Activated T-cell treated with anti-CD3 and anti-CD28 coated beads, Interleukin-2, amount 50 U/mL, for 24 hours (primary cell): ENCODE results near the gene MED12.

Experiments used
- DNase-seq: peaks from one replicate; pipeline ENCODE4 v3.0.0-alpha.2; 2020
- H3K27ac Mint-ChIP-seq: 2 replicates; pipeline ENCODE4 v1.8.0; 2020; ENCODE audit warnings: mild to moderate bottlenecking, mixed read lengths
- H3K27me3 Mint-ChIP-seq: 2 replicates; pipeline ENCODE4 v1.8.0; 2020; ENCODE audit warnings: mixed read lengths
- H3K36me3 Mint-ChIP-seq: 2 replicates; pipeline ENCODE4 v1.8.0; 2020; ENCODE audit warnings: low read depth, mixed read lengths
- H3K4me1 Mint-ChIP-seq: 2 replicates; pipeline ENCODE4 v1.8.0; 2020; ENCODE audit warnings: low read depth, mixed read lengths
- H3K4me3 Mint-ChIP-seq: 2 replicates; pipeline ENCODE4 v1.8.0; 2020; ENCODE audit warnings: mild to moderate bottlenecking, moderate library complexity, mixed read lengths
- H3K9me3 Mint-ChIP-seq: 2 replicates; pipeline ENCODE4 v1.8.0; 2020; ENCODE audit warnings: mixed read lengths

Gene MED12

DNA sequence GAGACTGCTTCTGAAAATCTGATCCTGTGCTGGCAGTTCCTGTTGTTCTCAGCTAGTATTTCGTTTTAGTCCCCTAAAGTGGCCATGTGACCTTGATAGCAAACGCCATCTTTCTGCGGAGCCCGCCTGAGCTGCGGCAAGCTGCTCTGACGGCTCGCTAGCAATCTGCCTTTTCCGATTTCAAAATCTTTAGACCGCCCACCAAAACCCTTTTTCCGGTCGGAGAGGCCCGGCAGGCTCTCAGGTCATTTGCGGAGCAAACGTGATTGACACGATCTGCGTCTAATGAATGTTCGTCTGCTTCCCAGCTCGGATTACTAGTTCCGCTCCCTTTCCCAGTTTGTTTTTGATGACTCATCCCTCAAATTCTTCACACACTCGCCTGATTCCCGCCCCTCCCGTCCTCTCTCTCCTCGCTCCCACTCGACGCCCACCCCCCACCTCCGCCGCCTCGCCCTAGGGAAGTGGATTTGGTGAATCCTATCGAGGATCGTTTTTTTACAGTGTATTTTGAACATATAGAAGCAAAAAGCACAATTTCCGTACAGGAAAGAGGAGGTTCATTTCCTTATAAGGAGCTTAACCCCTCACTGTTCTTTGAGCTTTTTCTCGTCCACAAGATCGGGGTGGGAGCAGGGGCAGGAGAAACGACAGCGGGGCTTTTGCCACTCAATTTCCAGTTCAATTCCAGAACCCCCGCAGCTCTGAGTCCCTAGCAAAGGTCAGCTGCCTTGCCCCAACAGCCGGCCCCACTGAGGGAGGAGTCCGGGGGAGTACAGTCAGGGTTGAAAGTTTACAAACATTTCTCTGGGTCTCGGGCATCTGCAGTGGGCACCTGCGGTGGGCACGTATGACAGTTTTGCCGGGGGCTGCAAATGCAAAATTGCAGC lies 63.8 kb downstream of the MED12 start:
- peak; percentile 77 for DNase-seq

DNA sequence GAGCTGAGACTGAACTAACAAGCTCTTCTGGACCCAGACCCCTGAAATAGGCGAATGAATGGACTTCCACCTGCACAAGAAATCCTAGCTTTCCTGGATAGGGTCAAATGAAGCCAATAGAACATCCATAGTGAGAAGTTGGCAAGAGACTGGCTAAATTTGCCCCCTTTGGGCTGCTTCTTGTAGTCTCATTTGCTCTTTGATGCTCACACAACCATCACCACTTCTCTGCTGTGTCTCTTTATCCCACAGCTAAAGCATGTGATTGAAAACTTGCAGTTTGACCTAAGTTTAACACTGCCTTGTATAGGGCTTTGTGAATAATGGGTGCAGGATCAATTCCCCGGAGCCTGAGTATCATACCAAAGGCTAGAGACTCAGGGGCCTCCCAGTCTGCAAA lies 64.5 kb downstream of the MED12 start:
- peak overlapping the region; percentile 84 for H3K4me3 Mint-ChIP-seq
- peaks cover 20% of the 10 kb centered on the region for H3K4me1 Mint-ChIP-seq
- H3K9me3 Mint-ChIP-seq = no peaks in the 10 kb centered on the region
- DNase-seq = no peak
- peak overlapping the region; percentile 98 for H3K27ac Mint-ChIP-seq
- H3K36me3 Mint-ChIP-seq = peaks cover 5% of the 10 kb centered on the region
- peaks cover 25% of the 10 kb centered on the region for H3K27me3 Mint-ChIP-seq

More for the DNA sequence above, 63.8 kb downstream of the MED12 start:
- Mint-ChIP-seq H3K9me3 (no peaks in the 10 kb centered on the region), H3K4me3 (peak overlapping the region; percentile 84), H3K4me1 (peaks cover 20% of the 10 kb centered on the region), H3K27me3 (peaks cover 28% of the 10 kb centered on the region), H3K36me3 (peaks cover 8% of the 10 kb centered on the region), H3K27ac (peak overlapping the region; percentile 98)

DNA sequence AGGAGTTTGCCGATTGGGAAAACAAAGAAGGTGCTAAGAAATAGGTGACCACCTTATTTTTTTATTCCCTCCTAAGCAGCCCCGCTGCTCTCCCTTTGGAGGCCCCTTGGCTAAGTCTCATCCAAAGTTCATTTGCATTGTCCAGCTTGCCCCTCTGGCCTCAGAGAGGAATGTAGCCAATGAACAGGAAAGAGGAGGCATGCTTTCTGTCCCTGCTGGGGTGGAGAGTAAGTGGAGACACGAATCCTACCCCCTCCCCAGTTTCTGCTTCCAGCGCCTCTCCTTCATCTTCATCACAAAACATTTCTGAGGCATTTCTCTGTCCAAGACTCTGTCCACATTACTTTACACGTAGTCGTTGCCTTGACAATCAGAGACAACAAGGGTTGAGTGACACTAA lies 64.9 kb downstream of the MED12 start:
- H3K4me3 Mint-ChIP-seq = no peak overlapping the region
- no peak for DNase-seq
- peak overlapping the region; percentile 98 for H3K27ac Mint-ChIP-seq
- peaks cover 22% of the 10 kb centered on the region for H3K27me3 Mint-ChIP-seq
- peaks cover 5% of the 10 kb centered on the region for H3K36me3 Mint-ChIP-seq
- no peaks in the 10 kb centered on the region for H3K9me3 Mint-ChIP-seq
- H3K4me1 Mint-ChIP-seq = peaks cover 20% of the 10 kb centered on the region

GRCh38 chrX:71184092-71184491 lies 65.7 kb downstream of the MED12 start:
- DNase-seq = no peak
- H3K36me3 Mint-ChIP-seq = peaks cover 5% of the 10 kb centered on the region
- peaks cover 18% of the 10 kb centered on the region for H3K4me1 Mint-ChIP-seq
- H3K27me3 Mint-ChIP-seq = peaks cover 20% of the 10 kb centered on the region
- H3K27ac Mint-ChIP-seq = no peak overlapping the region
- no peaks in the 10 kb centered on the region for H3K9me3 Mint-ChIP-seq
- no peak overlapping the region for H3K4me3 Mint-ChIP-seq

GRCh38 chrX:71184803-71185495 lies 66.6 kb downstream of the MED12 start:
- Mint-ChIP-seq H3K36me3 (peaks cover 5% of the 10 kb centered on the region), H3K27me3 (peaks cover 20% of the 10 kb centered on the region), H3K9me3 (no peaks in the 10 kb centered on the region), H3K27ac (peak overlapping the region; percentile 5), H3K4me1 (peaks cover 18% of the 10 kb centered on the region), H3K4me3 (no peak overlapping the region)
- DNase-seq = no peak

DNA sequence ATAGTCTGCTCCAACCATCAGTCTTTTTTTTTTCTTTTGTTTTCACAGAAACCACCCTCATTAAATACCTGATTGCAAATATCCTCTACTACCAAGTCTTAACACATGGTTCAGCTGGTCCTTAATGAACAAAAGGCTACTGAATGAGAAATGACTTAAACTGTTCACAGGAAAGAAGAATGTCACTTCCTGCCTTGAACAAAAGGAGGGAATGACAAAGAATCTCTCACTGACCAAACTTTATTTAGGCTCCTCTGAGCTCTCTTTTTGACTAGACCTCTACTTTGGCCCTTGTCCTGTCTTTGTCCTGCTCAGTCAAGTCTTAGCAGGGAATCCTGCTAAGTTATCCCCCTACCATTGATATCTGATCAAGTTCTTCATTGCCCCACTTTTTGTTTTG lies 72.9 kb downstream of the MED12 start:
- Mint-ChIP-seq H3K4me1 (peaks cover 24% of the 10 kb centered on the region), H3K4me3 (no peak overlapping the region), H3K36me3 (no peaks in the 10 kb centered on the region), H3K27me3 (peaks cover 3% of the 10 kb centered on the region), H3K27ac (peak overlapping the region; percentile 24), H3K9me3 (no peaks in the 10 kb centered on the region)
- no peak for DNase-seq
